H1 (cell line): ENCODE results near the gene CD300LF. TPM values are rescaled to one million over a fixed set of nuclear protein-coding genes. Genes with fewer than 3 reads are reported as not detected.

Source experiments
- CBX8 ChIP-seq: fragments of 300-800, 300-1000 bp; sonication (generic); IDR thresholded peaks from 2 replicates; pipeline ENCODE4 v1.7.1; 2016; ENCODE audit warnings: low read depth, low read length, borderline replicate concordance
- CEBPB ChIP-seq: IDR thresholded peaks from 2 replicates; pipeline ENCODE4 v1.6.1; 2012; ENCODE audit warnings: low read depth, low read length
- HDAC2 ChIP-seq, 2 experiments: fragments of 300-600 bp in 1 of 2; sonication (generic) in 1 of 2; IDR thresholded peaks; 2 replicates each; pipeline ENCODE4 v1.6.1; 2011 to 2012; ENCODE audit warnings: low read depth in 2 of 2, low read length in 2 of 2, mild to moderate bottlenecking in 2 of 2, moderate library complexity in 2 of 2, borderline replicate concordance in 1 of 2, inconsistent platforms in 1 of 2
- KDM4A ChIP-seq: IDR thresholded peaks from one replicate; pipeline ENCODE4 v1.7.1; 2012; ENCODE audit warnings: low read depth, mild to moderate bottlenecking, moderate library complexity, low read length, inconsistent platforms; ENCODE audit not compliant: severe bottlenecking
- SAP30 ChIP-seq: fragments of 300-600 bp; sonication (generic); IDR thresholded peaks from 2 replicates; pipeline ENCODE4 v1.7.1; 2012; ENCODE audit warnings: low read length, moderate library complexity, mild to moderate bottlenecking, inconsistent platforms; ENCODE audit not compliant: insufficient read depth, insufficient replicate concordance
- TBP ChIP-seq: IDR thresholded peaks from 2 replicates; pipeline ENCODE4 v1.6.1; 2011; ENCODE audit warnings: low read depth, low read length, improper control_type of control experiment
- TEAD4 ChIP-seq: IDR thresholded peaks from 2 replicates; pipeline ENCODE4 v1.6.1; 2012; ENCODE audit warnings: low read depth, low read length, inconsistent platforms, mixed read lengths
- polyA plus RNA-seq, 7 experiments: library from polyadenylated mRNA; depleted of rRNA in 3 of 7; stranded (reverse) in 5 of 7; unstranded in 2 of 7; fragments of >200 nt in 5 of 7; fragments of 200-250 nt in 2 of 7; gene quantifications; 1 replicate in 5 of 7; 2 replicates in 1 of 7; 4 replicates in 1 of 7; pipeline versions ENCODE4 v1.2.1 to v1.2.3, GENCODE V29; 2011 to 2013; ENCODE audit warnings: missing spikeins in 2 of 7, mixed read lengths in 2 of 7
- total RNA-seq: library from RNA; stranded (reverse); fragmentation: NEBNext Ultra II Directional; extraction: Animal tissue kit (Norgen Biotek cat#: 25700); gene quantifications from 2 replicates; pipeline ENCODE4 v1.2.1, GENCODE V29; 2021
- TF ChIP-seq, protein P1 (sequence below): fragments of 300-600 bp; sonication (generic); IDR thresholded peaks from 2 replicates; pipeline ENCODE4 v1.7.1; 2012; ENCODE audit warnings: low read length, moderate library complexity, mild to moderate bottlenecking, inconsistent platforms; ENCODE audit not compliant: insufficient replicate concordance

Gene CD300LF
- total and polyA plus RNA-seq, 2 of the 8 experiments (the other 6 are each of a cell fraction or from before 2014, with no cell fraction given): not detected

DNA sequence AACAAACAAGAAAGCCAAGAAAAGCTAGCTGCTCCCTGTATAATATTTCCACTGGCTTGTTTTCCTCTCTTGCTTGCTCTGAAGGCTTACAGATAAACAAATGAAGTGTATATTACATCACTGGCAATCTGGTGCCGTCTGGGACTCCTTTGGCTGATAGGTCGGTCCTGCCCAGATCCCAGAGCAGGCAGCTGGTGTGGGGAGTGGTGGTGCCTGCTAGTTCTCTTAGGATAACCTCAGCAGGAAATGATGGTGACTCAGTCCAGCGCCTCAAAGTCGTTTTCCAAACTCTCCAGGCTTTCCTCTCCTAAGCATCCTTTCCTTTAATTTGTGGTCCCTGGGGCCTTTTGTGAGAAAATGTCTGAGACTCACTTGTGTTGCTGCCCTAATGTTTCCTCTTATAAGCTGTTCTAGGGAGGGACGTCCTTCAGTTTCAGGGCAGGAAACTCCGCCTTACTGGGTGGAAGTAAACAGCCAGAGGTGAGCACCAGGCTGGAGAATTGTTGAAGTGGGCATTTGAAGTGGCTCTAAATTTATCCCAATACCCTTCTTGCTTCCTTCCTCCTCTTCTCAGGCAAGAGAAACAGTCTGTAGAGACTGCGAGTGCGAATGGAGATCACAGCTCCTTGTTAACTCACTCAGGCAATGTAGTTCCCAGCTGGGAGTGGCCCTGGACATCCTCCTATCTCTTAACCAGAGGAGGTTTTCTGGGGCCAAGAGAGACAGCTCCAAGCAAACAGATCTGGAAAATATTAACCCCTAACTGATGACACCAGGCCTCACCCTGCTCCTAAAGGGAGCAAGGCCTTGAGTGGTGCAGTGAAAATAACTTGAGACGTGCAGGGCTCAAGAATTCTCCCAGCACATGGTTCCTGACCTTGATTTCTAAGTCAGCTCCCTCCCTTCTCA, 34.9 kb downstream of the CD300LF start (continued):
- TF ChIP-seq, protein P1, sequence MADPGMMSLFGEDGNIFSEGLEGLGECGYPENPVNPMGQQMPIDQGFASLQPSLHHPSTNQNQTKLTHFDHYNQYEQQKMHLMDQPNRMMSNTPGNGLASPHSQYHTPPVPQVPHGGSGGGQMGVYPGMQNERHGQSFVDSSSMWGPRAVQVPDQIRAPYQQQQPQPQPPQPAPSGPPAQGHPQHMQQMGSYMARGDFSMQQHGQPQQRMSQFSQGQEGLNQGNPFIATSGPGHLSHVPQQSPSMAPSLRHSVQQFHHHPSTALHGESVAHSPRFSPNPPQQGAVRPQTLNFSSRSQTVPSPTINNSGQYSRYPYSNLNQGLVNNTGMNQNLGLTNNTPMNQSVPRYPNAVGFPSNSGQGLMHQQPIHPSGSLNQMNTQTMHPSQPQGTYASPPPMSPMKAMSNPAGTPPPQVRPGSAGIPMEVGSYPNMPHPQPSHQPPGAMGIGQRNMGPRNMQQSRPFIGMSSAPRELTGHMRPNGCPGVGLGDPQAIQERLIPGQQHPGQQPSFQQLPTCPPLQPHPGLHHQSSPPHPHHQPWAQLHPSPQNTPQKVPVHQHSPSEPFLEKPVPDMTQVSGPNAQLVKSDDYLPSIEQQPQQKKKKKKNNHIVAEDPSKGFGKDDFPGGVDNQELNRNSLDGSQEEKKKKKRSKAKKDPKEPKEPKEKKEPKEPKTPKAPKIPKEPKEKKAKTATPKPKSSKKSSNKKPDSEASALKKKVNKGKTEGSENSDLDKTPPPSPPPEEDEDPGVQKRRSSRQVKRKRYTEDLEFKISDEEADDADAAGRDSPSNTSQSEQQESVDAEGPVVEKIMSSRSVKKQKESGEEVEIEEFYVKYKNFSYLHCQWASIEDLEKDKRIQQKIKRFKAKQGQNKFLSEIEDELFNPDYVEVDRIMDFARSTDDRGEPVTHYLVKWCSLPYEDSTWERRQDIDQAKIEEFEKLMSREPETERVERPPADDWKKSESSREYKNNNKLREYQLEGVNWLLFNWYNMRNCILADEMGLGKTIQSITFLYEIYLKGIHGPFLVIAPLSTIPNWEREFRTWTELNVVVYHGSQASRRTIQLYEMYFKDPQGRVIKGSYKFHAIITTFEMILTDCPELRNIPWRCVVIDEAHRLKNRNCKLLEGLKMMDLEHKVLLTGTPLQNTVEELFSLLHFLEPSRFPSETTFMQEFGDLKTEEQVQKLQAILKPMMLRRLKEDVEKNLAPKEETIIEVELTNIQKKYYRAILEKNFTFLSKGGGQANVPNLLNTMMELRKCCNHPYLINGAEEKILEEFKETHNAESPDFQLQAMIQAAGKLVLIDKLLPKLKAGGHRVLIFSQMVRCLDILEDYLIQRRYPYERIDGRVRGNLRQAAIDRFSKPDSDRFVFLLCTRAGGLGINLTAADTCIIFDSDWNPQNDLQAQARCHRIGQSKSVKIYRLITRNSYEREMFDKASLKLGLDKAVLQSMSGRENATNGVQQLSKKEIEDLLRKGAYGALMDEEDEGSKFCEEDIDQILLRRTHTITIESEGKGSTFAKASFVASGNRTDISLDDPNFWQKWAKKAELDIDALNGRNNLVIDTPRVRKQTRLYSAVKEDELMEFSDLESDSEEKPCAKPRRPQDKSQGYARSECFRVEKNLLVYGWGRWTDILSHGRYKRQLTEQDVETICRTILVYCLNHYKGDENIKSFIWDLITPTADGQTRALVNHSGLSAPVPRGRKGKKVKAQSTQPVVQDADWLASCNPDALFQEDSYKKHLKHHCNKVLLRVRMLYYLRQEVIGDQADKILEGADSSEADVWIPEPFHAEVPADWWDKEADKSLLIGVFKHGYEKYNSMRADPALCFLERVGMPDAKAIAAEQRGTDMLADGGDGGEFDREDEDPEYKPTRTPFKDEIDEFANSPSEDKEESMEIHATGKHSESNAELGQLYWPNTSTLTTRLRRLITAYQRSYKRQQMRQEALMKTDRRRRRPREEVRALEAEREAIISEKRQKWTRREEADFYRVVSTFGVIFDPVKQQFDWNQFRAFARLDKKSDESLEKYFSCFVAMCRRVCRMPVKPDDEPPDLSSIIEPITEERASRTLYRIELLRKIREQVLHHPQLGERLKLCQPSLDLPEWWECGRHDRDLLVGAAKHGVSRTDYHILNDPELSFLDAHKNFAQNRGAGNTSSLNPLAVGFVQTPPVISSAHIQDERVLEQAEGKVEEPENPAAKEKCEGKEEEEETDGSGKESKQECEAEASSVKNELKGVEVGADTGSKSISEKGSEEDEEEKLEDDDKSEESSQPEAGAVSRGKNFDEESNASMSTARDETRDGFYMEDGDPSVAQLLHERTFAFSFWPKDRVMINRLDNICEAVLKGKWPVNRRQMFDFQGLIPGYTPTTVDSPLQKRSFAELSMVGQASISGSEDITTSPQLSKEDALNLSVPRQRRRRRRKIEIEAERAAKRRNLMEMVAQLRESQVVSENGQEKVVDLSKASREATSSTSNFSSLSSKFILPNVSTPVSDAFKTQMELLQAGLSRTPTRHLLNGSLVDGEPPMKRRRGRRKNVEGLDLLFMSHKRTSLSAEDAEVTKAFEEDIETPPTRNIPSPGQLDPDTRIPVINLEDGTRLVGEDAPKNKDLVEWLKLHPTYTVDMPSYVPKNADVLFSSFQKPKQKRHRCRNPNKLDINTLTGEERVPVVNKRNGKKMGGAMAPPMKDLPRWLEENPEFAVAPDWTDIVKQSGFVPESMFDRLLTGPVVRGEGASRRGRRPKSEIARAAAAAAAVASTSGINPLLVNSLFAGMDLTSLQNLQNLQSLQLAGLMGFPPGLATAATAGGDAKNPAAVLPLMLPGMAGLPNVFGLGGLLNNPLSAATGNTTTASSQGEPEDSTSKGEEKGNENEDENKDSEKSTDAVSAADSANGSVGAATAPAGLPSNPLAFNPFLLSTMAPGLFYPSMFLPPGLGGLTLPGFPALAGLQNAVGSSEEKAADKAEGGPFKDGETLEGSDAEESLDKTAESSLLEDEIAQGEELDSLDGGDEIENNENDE: no peak
- TF ChIP-seq HDAC2 (IDR thresholded peaks at IDR 0.05; ENCODE audit: borderline replicate concordance in 1 of 2, low read depth in 2 of 2, low read length in 2 of 2): no peak
- TF ChIP-seq CBX8: no peak
- TF ChIP-seq KDM4A: no peak
- TF ChIP-seq TBP: no peak
- no peak for TF ChIP-seq SAP30
- no peak for TF ChIP-seq TEAD4
- TF ChIP-seq CEBPB: no peak
- TF ChIP-seq, all 59 proteins: peak for 0
